GM12865 (cell line): ENCODE measurements around the gene AHDC1.

Experiments used
- DNase-seq: peaks from one replicate; pipeline ENCODE4 v3.0.0; 2010; ENCODE audit warnings: low read depth
- H3K4me3 ChIP-seq: 2 replicates; pipeline ENCODE4 v1.5.1; 2011; ENCODE audit warnings: mild to moderate bottlenecking, low read depth, low read length, control low read depth
- CTCF ChIP-seq: IDR thresholded peaks from 2 replicates; pipeline ENCODE4 v1.5.1; 2011; ENCODE audit warnings: low read length, control low read depth, low read depth, inconsistent platforms; ENCODE audit not compliant: insufficient read depth; ENCODE audit errors: missing control alignments

The AHDC1 gene

GRCh38 chr1:27617420-27617819, 13.5 kb upstream of the AHDC1 start:
- no peak for DNase-seq
- no peak for TF ChIP-seq CTCF
- no peak overlapping the region for H3K4me3 ChIP-seq

- H3K4me3 ChIP-seq: no peak overlapping the region
- peak; percentile 10 for TF ChIP-seq CTCF
- no peak for DNase-seq
Measured at GRCh38 chr1:27616441-27616840, 12.5 kb upstream of the AHDC1 start.

- DNase-seq: no peak
- H3K4me3 ChIP-seq: no peak overlapping the region
- TF ChIP-seq CTCF: no peak
Measured at GRCh38 chr1:27615346-27616192, 11.6 kb upstream of the AHDC1 start.

- no peak for TF ChIP-seq CTCF
- H3K4me3 ChIP-seq: no peak overlapping the region
- DNase-seq: no peak
Measured at GRCh38 chr1:27614625-27615344, 10.8 kb upstream of the AHDC1 start.

GRCh38 chr1:27614043-27614624, 10.2 kb upstream of the AHDC1 start:
- no peak for TF ChIP-seq CTCF

GRCh38 chr1:27612718-27613117, 8.8 kb upstream of the AHDC1 start:
- H3K4me3 ChIP-seq: no peak overlapping the region
- no peak for DNase-seq
- TF ChIP-seq CTCF: no peak

More at GRCh38 chr1:27614043-27614624, 10.2 kb upstream of the AHDC1 start:
- H3K4me3 ChIP-seq: no peak overlapping the region
- DNase-seq: no peak
